OCI-LY3 (cell line): ENCODE measurements around the gene CYSLTR1.

Experiments used
- CTCF ChIP-seq: fragments of 200-600, 300-600 bp; sonication (generic); IDR thresholded peaks from 2 replicates; pipeline ENCODE4 v1.5.1; 2014; ENCODE audit warnings: antibody characterized with exemption, low read length, low read depth
- EZH2phosphoT487 ChIP-seq: fragments of 200-600 bp; shearing (Covaris generic); IDR thresholded peaks from 2 replicates; pipeline ENCODE4 v1.6.1; 2018; ENCODE audit warnings: antibody characterized with exemption, mixed run types, low read depth

GRCh38 chrX:78314561-78314960 is 12.8 kb downstream of the CYSLTR1 start:
- TF ChIP-seq CTCF (no peak), EZH2phosphoT487 (no peak)
